ENCODE data around the gene KCNAB3.

GRCh38 chr17:7894226-7894625 is 35.4 kb downstream of the KCNAB3 start:
- TF ChIP-seq POLR2AphosphoS5 (IDR thresholded peaks at IDR 0.05) (no peak), CTCF (IDR thresholded peaks at IDR 0.05; ENCODE audit: poor library complexity, severe bottlenecking) (no peak)
